GM18909 (cell line): Measurements from ENCODE around the gene MAML2.
"Not testable (repeated sequence)": the region's sequence is repeated elsewhere in the genome, so short reads cannot be mapped to it uniquely, and the experiment has no call there.

ENCODE experiments used
- ATAC-seq: cut with Tn5 transposase; IDR thresholded peaks from one replicate; pipeline ENCODE4 v1.9.1; 2021; ENCODE audit warnings: mild to moderate bottlenecking; ENCODE audit not compliant: unreplicated experiment, poor library complexity

The MAML2 gene

DNA sequence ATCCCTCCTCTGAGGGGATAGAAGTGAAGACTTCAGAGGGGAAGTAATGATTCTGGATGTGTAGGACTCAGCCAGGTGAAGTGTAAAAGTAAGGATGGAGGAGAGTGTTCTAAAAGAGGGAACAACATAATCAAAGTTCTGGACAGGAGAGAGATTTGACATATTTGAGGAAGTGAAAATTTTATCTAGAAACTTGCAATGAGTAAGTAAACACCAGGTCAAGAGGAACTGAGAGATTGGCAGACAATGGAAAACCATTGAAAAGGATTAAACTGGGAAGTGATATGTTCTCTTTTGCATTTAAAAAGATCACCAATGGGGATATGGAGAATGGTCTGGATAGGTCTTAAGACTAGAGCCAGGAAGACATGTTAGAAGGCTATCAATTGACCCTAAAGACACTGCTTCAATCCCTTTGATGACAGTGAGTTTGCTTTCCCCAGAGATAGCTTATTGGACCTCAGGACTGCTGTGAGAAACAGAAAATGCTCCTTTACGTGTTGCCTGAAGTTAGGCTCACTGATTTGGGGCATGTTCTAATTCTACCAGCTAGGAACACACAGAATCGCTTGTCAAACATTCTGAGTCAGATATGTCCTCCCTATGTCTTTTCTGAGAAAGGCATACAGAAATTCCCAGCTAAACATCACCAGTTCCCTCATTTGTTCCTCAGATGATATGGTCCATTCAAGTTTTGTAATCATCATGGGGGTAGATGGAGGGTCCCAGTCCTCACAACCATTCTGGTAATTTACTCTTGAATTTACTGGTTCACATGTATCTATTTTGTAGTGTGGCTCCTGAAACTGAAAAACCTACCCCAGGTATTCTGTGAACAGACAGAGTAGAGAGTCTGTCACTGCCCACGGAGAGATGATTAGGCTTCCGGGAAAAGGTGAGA, 144.9 kb downstream of the MAML2 start:
- peak; percentile 77 for ATAC-seq

DNA sequence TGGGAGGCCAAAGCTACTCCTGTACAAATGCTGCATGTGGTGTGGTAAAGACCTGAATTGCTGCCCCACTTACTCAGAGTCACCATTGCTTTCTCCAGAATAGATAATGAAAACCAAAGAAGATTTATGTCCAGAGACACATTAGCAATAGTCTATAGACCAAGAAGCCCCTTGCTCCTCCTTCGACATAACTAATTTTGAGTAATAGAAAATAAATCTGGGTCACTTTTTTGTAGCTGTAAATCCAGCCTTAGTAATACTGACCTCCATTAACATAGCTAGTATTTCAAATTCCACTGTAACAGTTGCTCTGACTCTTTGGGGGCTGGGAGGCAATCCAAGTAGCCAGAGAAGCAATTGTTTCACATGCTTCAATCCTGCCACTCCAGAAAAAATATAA, 145.9 kb downstream of the MAML2 start:
- no peak for ATAC-seq

DNA sequence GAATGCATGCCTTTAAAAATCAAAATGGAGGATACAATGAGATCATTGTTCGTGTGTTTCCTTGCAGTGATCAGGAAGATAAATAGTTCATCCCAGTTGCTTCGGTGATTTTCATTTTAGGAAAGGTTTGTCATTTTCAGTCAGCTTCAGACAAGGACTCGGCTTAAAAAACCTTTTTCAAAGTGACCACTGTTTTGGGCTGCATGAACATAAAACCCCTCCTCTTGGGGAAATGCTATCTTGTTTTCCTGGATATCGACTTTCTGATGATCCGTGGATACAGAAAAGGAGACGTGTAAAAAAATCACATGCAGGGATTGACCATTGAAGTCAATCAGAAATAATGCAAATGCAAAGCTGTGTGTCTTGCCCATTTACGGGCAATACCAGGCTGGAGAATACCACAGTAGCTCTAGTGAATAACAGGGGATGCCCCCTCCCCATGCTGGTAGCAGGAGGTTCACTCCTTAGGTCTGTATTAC, 146.8 kb downstream of the MAML2 start:
- no peak for ATAC-seq

DNA sequence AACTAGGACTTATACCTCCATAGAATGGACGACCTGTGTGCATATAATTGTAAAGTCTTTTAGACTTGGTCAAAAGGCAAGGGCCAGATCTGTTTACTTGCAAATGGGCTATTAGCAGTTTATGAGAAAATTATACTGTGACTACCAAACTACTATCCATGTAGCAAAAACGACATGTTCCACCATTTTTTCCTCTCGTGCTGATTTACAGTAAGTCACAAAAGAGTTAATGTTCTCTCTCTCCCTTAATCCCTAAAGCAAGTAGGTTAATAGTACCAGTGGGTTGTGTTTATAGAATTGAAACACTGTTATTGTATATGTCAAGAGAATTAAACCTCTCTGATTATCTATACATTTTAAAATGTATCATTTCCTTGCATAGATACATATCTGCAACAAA, 147.3 kb downstream of the MAML2 start:
- no peak for ATAC-seq

DNA sequence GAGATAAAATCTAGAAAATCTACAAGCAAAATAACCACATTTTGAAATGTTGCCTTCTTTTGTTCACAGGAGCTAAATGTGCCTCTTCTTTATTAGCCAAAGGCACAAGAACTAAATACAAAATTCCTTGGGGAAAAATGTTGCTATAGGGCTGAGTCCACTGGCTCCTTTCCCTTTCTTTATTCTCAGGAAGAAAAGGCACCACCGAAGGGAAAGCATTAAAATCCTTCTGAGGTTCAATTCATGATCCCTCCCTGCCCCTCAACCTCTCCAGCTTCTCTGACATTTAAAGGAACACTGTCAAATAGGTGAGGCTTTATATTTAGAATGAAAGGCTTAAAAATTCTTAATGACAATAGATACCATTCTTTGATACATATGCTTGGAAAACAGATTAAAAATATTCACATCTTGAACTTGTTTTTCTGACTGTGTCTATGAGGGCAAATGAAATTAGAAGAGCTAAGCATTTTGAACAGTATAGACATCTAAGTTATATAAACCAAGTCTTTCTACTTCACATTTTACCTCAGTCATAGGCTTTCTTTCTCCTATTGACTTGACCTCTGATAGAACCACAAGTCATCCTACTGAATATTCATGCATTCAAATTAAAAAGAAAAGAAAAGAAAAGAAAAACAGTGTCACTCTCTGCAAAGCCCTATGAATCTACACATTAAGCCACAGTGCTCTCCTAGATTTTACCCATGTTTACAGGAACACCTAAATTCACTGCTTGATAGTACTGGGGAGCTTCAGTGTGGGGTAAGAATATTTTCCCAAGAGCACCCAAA, 148.2 kb downstream of the MAML2 start:
- no peak for ATAC-seq

DNA sequence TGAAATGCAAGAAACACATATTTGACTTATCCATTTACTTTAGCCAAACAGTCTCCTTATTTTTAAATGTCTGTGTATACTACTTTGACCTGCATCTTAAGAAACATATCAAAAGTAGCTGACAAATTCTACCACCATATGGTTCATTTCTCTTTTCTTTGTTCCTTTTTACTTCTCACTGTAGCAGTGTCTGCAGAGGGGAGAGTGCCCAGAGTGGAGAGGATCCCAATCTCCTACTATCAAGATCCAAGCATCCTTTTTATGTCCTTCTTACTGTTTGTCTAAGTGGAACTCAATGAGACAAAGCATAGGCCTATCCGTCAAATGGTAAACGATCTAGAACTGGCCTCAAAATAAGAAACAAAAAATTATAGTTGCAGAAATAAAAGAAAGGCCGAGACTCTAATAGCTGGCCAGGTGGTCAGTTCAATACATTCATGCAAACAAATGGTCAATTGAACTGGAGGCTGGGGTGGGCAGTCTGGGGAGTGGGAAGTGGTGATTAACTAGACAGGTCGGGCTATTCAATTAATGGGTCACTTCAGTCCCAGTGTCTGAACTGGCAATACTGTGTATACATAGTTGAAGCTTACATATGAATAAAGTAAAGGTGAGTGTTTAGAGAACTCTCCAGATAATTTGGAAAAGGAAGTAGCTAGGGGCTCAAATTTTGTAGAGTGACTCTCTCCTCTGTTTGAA, 149.1 kb downstream of the MAML2 start:
- ATAC-seq, result no peak

DNA sequence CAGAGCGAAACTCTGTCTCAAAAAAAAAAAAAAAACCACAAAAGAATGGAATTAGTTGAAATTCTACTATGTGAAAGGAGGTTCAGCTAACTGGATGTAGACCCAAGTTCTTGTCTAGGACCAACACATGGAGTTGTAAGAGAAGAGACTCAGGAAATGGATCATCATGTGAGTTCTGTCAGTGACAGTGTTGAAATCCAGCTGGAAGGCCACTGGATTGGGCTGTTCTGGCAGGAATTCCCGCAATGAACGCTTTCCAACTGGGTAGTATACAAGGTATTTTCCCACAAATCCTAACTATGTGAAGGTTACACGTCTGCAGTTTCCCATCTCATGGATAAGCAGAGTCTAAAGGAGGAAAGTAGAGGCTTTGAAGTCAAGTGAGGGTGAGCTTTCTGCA, 151.2 kb downstream of the MAML2 start:
- ATAC-seq, result no peak

DNA sequence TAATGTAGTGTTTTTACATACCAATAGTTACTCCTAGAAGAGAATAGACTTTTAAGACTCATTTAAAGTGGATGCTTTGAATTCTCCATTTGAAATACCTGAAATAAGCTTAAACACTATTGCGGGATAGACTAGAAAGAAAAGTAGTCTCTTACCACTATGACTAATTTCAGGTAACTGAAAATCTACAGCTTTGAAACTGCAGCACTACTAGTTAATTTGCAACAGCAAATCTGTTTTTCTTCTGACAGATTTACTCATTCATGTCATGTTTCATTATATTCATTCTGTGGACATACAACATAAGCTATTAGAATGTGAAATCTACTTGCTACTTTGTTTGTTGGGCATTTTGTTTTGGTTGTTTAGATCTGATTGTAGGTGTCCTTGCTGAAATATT, 153.6 kb downstream of the MAML2 start:
- ATAC-seq, result peak; percentile 39

DNA sequence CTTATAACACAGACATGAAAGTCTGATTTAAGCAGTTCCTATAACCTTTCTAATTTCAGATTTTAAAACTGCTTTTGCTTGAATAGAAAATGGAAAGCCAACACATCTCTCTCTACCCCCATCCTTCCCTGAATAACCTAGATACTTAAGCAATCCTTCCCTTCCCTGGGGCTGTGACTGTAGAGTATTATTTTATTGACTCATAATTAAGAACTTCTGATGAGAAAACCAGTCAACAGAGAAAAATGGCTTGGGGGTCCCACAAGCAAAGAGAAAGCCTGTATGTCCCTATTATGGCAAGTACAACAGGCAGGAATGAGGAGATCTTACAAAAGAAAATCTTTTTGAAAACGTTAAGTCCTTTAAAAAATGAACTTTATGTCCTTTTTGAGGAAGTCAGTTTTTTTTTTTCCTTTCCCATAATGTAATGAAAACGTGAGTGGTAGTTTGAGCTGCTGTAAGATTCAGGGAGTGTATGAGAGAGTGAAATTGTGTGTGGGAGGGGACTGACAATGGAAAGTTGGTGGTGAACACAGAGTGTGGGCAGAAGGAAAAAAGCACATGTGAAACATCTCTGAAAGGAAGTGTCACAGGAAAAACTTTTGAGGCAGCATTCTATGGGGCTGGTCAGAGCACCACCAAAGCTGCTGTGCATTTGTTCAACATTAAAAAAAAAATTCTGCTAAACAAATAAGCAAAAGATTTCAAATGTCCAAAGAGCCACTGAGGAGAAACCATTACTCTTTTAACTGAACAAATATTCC, 154.6 kb downstream of the MAML2 start:
- peak; percentile 66 for ATAC-seq

DNA sequence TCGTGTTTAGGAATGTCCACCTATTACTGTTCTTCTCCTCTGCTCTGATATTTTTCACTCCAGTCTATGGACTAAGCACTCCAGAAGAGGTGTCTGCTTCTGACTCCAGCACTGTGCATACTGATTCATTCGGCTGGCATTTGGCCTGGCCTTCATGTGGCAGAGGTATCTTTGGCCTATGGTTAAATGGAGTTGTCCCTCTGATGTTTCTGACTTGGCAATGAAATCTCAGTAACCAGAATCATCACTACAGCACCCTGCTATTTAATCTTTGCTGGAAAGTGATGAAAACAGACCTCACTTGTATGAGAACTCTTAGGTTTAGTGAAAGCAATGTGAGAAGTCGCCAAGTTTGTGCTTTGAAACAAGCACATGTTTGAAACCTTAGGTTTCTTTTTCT, 155.2 kb downstream of the MAML2 start:
- ATAC-seq, result no peak

DNA sequence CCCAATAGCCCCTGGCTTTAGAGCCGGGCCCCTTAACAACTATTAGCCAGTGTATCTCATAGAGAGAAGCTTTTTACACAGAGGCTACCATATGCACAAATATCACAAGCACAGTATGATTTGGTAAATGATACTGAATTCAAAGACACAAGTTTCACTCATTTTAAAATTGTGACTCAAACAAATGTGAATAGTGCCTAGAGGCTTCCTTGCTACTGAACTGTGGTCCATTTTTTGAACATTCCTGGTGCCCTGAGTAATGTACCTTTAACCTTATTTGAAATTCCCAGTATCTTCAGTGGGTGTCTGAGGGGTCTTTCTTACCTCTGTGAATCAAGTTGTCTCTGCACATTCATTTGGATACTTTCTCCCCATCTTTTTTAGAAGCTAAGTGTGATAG, 156.2 kb downstream of the MAML2 start:
- no peak for ATAC-seq

DNA sequence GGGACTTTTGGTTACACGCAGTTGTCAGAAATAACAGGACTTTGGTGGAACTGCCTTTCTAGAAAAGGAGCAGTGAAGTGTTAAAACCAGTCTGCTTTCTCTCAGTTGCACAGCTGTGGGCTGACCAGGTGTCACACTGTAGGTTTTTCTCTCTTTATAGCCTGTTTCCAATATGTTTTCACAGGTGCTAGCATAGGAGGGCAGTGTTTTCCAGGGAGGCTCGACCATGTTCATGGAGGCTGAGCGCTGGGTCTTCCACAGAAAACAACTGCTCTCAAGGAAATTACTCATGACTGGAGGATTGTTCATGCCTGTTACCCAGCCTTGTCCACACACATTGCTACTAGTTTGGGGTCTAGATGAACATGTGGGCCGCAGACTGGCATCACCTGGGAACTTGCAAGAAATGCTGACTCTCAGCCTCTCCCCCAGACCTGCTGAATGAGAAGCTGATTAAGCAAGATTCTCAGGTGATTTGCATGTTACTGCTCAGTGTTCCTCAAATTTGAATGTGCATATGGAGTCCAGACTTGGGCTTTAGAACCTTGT, 157.7 kb downstream of the MAML2 start:
- peak; percentile 73 for ATAC-seq

DNA sequence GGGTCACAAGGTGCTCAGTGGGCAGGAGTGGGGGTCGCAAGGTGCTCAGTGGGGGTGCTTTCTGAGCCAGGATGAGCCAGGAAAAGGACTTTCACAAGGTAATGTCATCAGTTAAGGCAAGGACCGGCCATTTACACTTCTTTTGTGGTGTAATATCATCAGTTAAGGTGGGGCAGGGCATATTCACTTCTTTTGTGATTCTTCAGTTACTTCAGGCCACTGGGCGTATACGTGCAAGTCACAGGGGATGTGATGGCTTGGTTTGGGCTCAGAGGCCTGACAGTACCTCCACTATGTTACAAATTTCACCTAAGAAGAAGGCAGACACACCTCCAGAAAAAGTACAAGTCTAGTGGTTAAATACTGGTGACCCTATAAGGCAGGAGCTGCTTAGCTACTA, 162.1 kb downstream of the MAML2 start:
- not testable (repeated sequence) for ATAC-seq

DNA sequence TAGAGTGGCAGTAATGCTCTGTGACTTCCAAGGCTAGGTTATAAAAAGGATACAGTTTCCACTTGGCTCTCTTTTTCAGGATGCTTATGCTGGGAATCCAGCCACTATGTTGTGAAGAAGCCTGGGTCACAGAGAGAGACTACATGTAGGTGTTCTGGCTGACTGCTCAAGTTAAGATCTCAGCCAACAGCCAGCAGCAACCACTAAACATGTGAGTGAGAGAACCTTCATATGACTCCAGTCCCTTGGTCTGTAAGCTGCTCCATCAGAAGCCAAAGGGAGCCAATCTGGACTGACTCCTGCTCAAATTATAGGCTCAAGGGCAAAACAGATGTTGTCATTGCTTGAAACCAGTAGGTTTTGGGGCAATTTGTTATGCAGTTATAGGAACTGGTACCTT, 162.7 kb downstream of the MAML2 start:
- no peak for ATAC-seq

DNA sequence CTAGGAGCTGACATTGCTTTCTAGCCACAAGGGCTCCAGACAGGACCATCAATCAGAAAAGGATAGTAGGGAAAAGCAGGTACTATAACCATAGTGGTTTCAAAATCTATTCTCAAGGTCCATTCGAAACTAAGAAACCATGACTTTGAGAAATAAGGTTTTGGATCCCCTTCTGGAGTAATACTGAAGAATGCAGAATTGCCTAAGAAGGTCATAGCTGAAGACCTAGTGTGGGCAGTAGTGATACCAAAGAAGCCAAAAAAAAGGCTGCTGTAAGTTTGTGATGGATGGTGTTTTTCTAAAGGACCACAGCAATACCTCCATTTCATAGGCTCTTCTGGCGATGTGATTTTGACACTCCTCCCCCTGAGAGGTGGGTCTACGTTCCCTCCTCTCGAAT, 163.1 kb downstream of the MAML2 start:
- ATAC-seq, result no peak

DNA sequence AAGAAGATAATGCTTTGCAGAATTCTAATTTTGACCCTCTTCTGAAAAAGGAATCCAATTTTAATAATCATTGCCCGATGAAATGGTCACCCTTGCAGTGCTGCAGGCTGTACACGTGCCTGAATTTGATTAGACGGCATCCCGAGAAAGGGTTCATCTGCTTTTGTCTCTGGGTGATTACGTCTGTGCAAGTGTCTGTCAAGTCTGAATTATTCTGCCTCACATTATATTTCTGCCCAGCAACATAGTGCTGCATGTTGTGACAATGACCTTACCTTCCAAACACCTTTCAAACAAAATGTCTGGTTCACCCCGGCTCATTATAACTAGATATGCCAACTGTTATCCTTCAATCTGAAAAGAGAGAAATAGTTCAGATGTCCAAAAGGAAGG, 164.1 kb downstream of the MAML2 start:
- no peak for ATAC-seq

DNA sequence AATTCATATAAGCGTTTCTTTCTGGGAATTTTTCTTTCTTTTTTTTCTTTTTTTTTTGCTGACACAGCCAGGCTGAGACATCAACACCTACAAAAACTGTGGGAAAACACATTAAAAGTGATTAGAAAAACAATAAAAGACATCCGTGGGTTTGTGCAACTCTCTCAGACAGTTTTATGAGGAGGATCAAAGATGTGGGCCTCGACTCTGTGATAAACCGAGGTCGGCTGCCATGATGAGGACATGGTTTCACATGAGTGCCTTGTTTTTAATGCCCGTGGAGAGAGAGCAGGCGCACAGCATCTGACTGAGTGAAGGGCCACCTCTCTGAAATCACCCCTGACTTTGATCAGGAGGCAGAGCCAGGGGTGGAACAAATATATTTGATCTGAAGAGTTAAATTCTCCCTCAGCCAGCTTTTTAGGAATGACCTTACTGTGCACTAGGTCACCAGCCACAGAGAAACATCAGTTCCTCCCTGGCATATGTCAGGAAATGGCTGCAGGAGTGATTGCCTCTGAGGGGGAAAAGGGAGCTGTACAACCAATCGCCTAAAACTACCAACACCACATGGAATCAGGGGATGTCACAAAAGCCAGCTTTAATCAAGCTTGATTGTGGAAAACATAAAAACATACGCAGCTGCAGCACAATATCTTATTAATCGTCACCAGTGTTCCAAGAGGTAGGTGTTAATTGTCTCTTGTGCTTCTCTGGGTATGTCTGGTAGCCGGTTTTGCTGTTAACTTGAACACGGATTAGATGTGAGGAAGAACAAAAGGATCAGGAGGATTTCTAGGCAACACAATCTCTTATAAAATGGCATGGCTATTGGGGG, 164.7 kb downstream of the MAML2 start:
- no peak for ATAC-seq

DNA sequence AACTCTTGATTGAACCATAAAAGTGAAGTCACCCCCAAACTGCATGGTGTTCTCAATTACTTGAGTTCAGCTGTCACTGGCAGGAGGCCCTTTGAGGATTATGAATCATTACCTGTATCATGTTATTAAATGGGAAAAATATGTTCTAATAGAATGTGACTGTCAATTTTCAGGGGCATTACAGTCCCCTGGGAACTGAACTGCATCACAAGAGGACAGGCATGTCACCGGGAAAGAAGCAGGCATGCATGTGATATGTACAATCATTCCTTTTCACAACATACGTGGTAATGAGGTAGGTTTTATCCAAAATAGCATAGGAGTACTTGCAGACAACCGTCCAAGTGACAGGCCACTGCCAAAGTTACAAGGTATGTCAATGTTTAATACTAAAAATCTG, 165.8 kb downstream of the MAML2 start:
- no peak for ATAC-seq

DNA sequence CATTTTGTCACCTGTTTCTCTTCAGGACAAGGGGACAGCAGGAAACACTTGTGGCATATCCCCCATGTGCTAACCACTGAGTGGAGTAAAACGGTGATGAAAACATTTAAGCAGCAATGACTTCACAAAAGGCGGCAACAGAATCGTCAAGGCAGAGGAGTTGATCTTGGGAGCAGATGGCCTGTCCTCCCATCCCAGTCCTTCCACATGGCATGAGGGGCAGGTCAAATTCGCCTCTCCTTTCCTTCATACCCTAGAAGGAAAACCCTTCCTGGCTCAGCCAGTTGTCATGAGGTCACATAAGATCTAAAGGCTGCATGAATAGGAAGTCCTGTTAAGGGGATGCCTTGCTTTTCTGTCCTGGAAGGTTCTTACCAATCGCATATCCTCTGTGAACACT, 169.1 kb downstream of the MAML2 start:
- no peak for ATAC-seq
